NCI-H187 (cell line): Measurements from ENCODE around the gene BCORL1.

ENCODE experiments used
- DNase-seq, 2 experiments: peaks; one replicate each; lab custom pipeline; 2025; lab: John Stamatoyannopoulos, UW

The BCORL1 gene

DNA sequence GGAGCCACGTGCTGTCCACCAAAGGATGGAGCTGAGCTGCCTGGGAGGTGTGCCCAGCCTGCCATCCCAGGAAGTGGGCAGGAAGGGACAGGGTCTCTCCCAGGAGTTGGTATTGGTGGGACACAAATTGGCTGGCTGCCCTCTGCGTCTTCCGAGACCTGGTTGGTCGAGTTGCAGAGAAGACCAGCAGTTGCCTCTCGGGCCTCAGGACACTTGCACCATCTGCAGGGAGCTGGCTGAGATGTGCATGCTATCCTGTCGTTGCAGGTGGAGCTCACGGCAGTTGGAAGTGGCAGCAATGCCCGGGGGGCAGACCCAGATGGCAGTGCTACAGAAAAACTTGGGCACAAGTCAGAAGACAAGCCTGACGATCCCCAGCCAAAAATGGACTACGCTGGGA lies 30.2 kb downstream of the BCORL1 start:
- DNase-seq = no peak

DNA sequence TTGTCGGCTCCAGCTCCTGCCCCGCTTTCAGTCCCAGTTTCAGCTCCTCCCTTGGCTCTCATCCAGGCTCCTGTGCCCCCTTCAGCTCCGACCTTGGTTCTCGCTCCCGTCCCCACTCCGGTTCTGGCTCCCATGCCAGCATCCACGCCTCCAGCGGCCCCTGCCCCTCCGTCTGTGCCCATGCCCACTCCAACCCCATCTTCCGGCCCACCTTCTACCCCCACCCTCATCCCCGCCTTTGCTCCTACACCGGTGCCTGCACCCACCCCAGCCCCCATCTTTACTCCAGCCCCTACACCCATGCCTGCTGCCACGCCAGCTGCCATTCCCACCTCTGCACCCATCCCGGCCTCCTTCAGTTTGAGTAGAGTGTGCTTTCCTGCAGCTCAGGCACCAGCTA lies 31.2 kb downstream of the BCORL1 start:
- no peak for DNase-seq

DNA sequence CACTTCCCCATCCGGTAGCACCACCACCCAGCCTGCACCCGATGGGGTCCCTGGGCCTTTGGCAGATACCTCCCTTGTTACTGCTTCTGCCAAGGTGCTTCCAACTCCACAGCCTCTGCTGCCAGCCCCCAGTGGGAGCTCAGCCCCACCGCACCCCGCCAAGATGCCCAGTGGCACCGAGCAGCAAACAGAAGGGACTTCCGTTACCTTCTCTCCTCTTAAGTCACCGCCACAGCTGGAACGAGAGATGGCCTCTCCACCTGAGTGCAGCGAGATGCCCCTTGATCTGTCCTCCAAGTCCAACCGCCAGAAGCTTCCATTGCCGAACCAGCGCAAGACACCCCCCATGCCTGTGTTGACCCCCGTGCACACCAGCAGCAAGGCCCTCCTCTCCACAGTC lies 31.9 kb downstream of the BCORL1 start:
- DNase-seq = no peak

DNA sequence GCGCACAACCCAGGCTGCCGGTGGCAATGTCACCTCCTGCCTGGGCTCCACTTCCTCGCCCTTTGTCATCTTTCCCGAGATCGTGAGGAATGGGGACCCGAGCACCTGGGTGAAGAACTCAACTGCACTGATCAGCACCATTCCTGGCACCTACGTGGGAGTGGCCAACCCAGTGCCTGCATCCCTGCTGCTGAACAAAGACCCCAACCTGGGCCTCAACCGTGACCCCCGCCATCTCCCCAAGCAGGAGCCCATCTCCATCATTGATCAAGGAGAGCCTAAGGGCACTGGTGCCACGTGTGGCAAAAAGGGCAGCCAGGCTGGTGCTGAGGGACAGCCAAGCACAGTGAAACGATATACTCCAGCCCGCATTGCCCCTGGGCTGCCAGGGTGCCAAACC lies 32.3 kb downstream of the BCORL1 start:
- DNase-seq = no peak

DNA sequence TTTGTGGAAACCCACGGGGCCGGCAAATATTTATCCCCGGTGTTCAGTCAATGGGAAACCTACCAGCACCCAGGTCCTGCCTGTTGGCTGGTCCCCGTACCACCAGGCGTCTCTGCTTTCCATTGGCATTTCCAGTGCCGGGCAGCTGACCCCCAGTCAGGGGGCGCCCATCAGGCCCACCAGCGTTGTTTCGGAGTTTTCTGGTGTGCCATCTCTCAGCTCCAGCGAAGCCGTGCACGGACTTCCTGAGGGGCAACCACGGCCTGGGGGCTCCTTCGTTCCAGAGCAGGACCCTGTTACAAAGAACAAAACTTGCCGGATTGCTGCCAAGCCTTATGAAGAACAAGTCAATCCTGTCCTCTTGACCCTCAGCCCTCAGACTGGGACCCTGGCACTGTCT lies 32.7 kb downstream of the BCORL1 start:
- DNase-seq = no peak

DNA sequence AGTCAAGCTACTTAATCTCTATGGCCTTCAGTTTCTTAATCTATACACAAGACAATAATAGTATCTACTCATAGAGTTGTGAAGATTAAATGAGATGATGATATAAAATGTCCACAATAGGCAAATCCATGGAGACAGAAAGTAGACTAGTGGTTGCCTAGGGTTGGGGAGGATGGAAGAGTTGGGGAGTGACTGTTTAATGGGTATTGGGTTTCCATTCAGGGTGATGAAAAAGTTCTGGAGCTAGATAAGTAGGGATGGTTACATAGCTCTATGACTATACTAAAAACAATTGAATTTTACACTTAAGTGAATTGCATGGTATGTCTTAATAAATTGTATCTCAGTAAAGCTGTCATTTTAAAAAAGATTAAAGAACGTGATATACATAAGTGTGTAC lies 35.7 kb downstream of the BCORL1 start:
- no peak for DNase-seq

DNA sequence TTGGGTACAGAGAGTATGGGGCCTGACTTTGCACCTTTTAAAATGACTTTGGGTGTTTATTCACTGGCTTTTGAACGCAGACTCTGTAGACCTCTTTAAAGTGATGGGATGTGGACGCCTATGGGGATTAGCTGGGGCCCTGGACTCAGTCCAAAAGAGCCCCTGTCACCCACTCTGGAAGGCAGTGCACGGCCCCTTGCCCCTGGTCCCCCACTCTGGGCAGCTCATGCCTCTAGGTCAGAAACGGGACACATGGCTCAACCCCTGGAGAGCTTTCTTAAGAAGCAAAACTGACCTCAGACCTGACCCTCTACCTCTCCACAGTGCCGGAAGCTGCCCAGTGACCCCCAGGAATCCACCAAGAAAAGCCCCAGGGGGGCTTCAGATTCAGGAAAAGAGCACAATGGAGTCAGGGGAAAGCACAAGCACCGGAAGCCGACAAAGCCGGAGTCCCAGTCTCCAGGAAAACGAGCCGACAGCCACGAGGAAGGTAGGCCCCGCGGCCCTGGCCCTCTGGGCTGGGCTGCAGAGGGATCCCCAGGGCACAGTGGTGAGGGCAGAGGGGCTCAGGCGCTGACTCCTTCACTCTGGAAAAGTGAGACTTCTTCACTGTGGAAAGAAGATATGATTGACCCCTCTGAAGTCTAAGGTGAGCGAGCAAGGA lies 38.4 kb downstream of the BCORL1 start:
- no peak for DNase-seq

DNA sequence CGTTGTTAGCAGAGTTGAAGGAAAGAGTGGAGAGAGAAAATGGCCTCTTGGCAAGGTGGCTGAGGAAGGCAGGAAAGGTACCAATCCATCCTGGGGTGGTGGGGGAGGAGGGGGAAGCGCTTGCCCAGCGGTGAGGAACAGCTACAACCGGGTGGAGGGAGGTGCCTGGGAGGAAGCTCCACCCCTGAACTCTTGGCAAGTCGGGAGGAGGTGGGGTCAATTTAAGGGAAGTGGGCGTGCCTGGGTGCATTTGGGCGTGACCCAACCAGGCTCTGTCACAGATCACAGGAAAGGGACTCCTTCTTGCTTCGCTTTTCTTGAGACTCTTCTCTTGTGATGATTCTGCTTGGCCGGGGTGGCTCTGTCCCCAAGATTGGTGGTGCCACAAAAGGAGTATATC lies 41.7 kb downstream of the BCORL1 start:
- peak in 1 of 2 experiments; percentile 33 for DNase-seq

DNA sequence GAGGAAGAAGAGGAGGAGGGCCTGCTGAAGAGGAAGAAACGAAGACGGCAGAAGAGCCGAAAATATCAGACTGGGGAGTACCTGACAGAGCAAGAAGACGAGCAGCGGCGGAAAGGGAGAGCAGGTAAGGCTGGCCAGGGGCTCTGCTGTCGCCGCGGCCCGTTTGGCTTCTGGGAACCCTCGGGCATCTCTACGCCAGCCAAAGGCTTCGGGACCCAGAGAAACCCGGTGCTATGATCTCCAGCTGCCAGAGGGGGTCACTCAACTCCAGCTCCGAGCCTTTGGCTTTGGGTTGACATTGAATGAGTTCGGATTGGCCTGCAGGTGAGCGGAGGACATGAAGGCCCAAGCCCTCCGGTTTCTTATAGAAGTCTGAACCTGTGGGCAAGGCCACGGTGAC lies 42.8 kb downstream of the BCORL1 start:
- DNase-seq = no peak

DNA sequence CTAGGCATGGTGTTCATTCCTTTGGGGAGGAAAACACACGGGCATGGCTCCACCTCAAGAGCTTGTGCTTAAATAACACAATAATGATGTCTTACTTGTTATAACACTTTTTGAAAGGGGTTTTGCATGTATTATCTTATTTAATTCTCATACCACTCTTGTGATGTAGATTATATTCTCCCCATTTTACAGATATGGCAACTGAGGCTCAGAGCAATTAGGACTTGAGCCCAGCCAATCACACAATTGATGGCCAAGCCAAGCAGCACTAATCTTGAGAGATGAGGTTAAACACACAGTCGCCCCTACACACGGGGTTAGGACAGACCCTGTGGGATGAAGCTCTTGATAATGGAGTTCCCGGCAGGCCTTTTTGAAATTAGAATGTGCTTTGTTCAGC lies 45.1 kb downstream of the BCORL1 start:
- no peak for DNase-seq

DNA sequence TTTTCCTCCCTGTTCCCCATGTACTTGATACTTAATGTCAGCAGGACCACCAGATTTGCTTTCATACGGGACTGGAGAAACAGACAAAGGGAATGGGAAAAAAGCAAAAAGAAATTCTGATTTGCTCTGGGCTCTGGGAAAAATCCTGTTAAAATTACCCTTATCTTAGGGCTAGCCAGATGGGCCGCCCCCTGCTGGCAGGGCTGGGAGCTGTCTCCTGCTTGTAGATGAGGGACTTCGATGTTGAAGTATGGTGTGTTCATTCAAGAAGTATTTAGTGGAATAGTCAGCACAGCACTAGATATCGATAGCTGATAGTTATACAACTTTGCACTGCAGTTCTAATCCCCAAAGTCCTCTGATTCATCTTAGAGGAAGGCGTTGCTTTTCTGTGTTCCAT lies 45.8 kb downstream of the BCORL1 start:
- DNase-seq = no peak

DNA sequence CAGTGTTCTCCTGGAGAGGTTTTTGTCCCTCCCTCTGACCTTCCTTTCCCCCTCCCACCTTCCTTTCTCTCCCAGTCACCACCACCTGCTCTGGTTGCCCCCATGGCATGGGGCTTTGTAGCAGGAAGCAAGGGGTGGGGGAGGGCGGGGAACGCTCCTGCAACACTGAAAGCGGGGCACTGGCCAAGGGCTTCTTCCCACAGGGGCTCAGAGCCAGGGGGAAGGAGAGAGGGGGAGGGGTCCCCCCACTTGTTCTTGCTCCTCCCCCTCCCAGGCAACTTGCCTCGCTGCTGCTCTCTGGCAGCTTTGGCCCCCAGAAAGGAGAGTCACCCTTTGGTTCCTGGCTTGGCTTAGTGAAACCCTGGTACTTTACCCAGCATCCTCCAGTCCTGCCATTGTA lies 48.4 kb downstream of the BCORL1 start:
- DNase-seq = no peak

DNA sequence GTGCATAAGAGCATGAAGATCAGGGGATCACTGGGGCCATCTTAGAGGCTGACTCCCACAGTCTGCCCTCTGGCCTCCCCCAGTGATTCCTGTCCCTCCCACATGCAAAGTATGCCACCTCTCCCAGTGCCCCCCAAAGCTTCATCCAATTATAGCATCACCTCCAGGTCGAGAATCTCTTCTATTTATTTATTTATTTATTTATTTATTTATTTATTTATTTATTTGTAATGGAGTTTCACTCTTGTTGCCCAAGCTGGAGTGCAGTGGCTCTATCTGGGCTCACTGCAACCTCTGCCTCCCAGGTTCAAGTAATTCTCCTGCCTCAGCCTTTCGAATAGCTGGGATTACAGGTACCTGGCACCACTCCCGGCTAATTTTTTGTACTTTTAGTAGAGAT lies 50.1 kb downstream of the BCORL1 start:
- DNase-seq = no peak

DNA sequence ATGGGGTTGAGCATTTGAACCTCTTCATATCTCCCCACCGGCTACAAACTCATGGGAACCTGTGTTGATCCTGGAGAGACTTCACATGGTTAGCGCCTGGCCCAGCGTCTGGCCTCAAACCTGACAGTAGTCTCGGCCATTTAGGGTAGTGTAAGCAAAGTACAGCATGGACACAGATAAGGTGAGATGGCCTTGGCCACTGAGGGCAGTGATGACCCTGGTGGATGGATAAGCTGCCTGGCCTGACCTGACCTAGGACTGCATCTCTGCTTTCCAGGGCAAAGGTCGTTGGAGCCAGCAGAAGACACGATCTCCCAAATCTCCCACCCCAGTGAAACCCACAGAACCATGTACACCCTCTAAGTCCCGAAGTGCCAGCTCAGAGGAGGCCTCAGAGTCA lies 51.7 kb downstream of the BCORL1 start:
- DNase-seq = no peak

DNA sequence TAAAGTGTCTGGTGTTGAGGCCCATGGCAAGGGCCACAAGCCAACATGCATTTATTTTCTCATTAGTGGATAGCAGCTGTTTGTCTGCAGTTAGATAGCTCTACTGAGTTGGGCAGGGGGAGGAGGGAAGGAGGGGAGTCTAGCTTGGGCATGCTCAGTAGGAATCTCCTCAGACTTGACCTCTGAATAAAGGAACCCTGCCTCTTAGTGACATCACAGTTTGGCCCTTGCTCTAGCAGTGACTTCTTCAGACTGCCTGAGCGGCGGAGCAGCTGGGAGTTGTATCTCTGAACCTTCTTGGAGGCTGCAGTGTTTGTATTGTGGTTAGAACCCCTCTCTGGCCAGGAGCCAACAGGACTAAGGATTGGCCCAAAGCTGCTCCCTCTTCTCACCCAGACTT lies 57.4 kb downstream of the BCORL1 start:
- DNase-seq = no peak

DNA sequence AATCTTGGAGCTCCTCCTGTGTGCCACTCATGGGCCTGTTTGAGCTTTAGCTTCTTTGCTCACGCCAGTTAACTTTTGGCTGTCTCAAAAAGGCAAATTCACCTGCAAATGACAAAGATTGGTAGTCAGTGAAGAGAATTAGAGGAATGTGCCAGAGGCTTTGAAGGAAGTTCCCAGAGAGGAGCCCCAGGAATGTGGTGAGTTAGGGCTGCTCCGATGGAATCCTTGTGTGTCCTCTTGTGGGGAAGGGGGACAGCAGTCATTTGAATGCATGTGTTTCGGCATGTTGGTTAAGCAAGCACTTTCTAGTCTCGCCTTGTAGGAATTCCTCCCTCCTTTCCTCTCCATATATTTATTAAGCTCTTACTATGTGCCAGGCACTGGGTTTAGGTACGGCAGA lies 65.0 kb downstream of the BCORL1 start:
- DNase-seq = no peak

DNA sequence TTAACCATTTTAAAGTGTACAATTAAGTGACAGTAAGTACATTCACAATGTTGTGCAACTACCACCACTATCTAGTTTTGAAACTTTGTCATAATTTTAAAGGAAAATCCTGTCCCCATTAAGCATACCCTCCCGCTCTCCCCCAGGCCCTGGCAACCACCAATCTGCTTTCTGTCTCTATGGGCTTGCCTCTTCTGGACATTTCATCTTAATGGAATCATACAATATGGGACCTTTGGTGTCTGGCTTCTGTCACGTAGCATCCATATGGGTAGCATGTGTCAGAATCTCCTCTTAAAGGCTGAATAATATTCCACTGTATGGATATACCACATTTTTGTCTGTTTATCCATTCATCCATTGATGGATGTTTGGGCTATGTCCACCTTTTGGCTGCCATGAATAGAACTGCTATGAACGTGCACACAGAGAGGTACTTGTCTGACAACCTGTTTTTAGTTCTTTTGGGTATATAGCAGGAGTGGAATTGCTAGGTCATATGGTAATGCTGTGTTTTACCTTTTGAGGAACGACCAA lies 66.3 kb downstream of the BCORL1 start:
- DNase-seq = no peak

DNA sequence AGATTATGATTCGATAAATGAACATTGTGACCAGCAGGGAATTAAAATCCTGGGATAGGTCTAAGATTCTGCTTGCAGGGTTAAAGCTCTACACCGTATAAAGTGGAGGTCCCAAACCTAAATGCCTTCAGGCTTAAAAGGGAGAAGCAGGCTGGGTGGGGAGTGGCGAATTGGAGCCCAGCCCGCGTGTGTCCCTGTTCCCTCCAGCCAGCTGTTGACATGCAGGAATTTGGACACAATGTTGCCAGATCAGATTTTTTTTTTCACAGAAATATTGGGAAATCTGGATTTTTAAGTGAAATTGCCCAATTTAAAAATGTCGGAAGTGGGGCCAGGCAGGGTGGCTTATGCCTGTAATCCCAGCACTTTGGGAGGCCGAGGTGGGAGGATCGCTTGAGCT lies 67.4 kb downstream of the BCORL1 start:
- no peak for DNase-seq

DNA sequence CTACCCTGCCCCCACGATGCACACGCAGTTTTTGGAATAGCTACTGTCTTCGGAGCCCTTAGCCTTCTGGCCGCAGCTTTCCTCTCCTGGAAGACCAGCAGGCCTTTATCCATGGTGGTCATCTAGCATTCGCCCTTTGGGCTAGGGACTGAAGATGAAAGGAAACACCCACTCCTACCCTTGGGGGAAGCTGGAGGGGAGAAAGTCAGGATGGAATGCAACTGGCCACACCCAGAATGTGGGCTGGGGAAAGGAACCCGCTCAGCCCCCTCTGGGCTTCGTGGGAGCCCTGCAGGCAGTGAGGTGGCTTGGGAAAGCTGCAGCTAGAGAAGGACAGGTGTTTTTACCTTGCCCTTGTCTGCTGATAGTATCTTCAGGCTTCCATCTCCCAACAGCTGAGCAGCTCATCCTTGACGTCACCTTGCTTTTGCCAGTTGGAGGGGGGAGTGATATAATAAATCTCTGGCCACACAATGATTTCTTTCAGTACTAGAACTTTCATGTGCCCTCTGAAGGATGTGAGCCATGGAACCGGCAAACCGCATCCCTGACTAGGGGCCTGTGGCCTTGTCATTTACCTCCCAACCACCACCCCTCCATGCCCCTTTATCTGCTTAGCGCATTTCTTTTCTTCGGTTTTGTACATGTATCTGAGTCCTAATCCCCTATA lies 68.9 kb downstream of the BCORL1 start:
- DNase-seq = no peak

DNA sequence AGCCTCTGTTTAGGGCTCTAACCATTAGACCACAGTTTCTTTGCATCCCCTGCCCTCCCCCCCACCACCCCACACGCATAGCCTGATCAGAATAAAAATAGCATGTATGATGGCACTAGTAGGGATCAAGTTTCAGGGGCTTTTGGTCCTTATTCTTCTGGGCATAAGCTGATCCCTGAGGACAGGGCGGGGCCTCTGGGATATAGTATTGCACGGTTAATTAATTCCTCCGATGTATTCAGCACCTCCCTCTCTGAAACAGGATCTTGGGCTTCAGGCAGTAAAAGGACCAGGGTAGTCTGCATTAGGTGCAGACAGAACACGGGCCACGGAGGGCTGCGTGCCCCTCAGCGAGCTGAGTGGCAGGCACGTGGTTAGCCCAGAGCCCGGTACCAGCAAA lies 70.8 kb downstream of the BCORL1 start:
- peak in 1 of 2 experiments; percentile 18 for DNase-seq

DNA sequence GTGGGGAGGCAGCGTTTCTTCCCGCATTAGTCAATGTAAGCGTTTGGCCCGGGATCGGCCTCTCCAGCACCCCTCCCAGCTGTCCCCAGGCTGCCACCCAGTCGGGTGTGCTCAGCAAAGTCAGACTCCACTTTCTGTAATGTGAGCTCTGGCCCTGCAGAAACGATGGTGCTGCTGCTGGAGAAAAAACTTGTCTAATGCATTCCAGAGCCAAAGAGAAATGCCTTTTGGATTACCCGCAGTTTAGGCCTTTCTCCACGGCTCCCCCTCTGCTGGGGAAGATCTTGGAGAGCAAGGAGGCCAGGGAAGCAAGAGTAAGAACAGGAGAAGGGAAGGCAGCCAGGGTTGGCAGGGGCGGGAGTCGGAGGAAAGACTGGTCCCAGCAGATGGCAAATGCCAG lies 72.7 kb downstream of the BCORL1 start:
- DNase-seq = no peak

DNA sequence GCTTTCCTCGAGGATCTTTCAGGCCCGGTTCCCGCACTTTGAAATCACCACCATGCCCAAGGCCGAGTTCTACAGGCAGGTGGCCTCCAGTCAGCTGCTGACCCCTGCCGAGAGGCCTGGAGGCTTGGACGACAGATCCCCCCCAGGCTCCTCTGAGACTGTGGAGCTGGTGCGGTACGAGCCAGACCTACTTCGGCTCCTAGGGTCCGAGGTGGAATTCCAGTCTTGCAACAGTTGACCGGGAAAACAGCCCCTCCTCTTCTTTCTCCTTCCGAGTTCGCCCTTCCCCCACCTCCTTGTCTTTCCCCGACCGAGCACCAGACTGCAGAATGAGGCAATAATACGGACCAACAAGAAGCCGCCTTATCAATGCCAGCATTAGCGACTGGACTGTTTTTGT lies 73.5 kb downstream of the BCORL1 start:
- no peak for DNase-seq

DNA sequence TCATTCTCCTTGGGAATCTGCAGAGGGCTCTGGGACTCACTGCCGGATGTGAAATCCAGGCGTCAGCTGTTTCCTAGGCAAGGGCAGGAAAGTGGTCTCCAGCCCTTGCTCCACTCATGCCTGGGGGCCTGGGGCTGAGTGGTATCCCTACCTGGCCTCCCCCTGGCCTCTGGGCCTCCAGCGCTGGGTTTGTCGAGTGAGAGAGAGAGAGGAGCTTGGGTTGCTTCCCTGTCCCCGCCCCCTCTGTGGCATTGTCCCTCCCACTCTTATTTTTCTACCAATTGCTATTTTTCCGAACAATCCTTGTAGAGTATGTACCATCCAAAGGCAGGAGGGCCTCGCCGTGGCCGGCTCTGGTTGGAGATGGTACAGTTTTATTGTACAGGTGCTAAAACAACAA lies 74.8 kb downstream of the BCORL1 start:
- DNase-seq = no peak

DNA sequence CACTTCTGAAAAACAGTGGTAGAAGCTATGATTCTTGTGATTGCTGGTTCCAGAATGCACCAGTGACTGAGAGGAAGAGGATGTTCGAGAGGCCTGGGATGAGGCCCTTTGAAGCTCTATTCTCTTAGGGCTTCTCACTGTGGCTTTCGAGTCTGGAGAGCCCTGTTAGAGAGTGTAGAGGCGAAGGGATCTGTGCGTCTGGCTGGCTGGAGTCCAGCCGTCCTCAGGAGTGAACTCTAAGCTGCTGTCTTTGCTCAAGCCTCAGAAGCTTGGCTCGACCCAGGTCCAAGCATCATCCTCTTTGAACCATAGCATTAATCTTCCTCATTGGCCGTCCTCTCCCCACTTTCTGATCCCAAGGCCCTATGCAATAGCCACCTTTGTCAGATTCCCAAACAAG lies 76.2 kb downstream of the BCORL1 start:
- no peak for DNase-seq
